DND-41 (cell line): ENCODE data around the gene DNAH5.

Experiments
- EZH2 ChIP-seq: IDR thresholded peaks from 3 replicates; pipeline ENCODE4 v1.6.1; 2012; ENCODE audit warnings: borderline replicate concordance, low read depth, mild to moderate bottlenecking, moderate library complexity, low read length, inconsistent platforms; ENCODE audit not compliant: severe bottlenecking
- TF ChIP-seq, protein P1 (sequence below): IDR thresholded peaks from 2 replicates; pipeline ENCODE4 v1.5.1; 2012; ENCODE audit warnings: borderline replicate concordance, low read length, moderate library complexity, mild to moderate bottlenecking; ENCODE audit not compliant: poor library complexity, severe bottlenecking; ENCODE audit errors: extremely low read depth

DNA sequence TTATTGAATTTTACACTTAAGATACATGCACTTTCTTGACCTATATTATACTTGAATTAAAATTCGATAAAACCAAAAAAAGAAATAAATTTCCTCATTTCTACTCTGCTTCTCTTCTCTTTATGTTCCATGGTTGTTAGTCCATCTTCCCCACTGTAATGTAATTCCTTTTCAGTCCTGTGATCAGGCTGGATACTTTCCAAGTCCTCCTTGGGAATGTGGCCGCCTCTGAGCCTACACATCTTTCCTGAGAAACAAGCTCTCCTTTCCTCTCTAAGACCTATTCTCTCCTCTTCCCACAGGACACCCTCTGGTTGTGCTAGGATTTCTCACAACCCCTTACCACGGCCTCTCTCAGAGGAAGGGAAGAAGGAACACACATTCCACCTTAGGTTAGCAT, 285.1 kb downstream of the DNAH5 start:
- TF ChIP-seq, protein P1, sequence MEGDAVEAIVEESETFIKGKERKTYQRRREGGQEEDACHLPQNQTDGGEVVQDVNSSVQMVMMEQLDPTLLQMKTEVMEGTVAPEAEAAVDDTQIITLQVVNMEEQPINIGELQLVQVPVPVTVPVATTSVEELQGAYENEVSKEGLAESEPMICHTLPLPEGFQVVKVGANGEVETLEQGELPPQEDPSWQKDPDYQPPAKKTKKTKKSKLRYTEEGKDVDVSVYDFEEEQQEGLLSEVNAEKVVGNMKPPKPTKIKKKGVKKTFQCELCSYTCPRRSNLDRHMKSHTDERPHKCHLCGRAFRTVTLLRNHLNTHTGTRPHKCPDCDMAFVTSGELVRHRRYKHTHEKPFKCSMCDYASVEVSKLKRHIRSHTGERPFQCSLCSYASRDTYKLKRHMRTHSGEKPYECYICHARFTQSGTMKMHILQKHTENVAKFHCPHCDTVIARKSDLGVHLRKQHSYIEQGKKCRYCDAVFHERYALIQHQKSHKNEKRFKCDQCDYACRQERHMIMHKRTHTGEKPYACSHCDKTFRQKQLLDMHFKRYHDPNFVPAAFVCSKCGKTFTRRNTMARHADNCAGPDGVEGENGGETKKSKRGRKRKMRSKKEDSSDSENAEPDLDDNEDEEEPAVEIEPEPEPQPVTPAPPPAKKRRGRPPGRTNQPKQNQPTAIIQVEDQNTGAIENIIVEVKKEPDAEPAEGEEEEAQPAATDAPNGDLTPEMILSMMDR, result no peak
- TF ChIP-seq EZH2, result no peak
